ENCODE results near the gene DTD1.
"Not testable (repeated sequence)": the region's sequence is repeated elsewhere in the genome, so short reads cannot be mapped to it uniquely, and the experiment has no call there.

The DTD1 gene

DNA sequence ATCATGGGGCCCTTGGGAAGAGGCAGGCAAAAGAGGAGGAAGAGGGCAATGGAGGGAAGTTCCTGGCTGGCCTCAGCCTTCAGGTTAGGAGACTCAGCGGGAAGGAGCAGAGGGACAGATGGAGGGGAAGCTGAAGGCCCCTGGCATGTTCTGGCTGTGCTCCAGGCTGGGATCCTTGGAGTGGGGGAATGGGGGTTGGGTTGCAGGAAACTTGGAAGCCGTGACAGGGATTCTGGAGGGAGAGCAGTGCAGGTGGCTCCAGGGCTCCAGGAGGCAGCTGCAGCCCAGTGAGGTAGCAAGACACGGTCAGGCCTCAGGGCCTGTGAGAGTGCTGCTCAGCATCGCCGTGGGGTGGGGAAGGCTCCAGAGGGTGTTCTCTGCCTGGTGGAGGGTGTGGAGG is 161.1 kb downstream of the DTD1 start:
- FAIRE-seq, result no peak

DNA sequence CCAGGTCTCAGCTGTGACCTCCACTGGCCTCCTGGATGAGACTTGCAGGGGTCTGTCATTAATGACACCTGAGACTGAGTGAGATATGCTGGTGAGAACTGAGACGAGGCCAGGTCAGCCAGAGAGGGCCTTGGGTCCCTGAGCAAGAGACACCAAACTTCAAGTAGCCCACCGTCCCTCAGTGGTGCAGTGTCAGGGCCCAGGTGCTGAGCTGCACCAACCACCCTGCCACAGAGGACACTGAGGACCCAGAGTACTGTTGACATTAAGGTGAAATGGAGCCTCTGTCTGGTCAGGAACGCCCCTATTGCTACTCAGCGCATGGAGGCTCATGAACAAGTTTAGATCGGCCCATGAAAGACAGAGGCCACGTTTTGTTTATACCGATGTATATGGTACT is 161.7 kb downstream of the DTD1 start:
- FAIRE-seq, result no peak

DNA sequence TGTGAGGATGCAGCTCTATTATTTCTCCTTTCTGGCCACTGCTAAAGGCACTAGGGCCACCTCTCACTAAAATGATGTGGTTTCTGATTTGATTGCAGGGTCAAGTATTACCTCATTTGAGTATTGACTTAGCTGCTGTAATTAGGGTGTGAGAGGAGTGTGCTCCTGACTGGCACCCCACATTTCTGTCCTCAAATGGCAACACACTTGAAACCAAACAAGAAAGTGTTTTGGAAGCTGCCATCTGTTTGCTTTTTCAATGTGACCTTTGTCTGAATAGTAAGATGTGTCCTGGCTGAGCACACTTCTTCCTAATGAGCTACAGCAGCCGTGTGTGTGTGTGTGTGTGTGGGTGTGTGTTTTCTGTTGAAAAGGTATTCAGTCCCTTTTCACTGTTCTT is 162.9 kb downstream of the DTD1 start:
- no peak for FAIRE-seq

DNA sequence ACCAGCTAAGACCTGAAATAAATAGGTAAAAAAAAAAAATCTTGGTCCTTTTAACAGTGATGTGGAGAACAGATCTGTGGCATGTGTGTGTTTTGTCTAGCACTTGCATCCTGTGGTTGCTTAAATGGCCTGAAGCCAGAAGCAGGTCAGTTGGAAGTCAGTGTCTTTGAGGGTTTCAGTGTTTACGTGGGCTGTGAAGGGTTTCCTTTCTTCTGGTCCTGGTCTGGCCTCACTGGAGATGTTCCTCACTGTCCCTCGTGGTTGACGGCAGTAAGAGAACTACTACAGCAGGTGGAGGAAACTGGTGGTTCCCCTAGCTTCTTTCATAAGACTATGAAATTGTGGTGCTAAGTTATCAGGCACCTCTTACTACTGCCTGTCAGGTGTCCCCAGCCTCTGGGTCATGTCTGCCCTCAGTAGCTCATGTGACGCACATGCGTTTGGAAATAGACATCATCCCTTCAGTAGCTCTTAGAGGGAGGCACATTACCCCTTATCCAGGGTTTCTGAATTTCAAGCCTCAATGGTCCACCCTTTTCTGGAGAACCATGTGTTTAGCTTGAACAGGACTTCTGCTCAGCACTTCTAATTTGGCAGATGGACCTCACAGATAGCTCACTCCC is 166.3 kb downstream of the DTD1 start:
- no peak for FAIRE-seq

DNA sequence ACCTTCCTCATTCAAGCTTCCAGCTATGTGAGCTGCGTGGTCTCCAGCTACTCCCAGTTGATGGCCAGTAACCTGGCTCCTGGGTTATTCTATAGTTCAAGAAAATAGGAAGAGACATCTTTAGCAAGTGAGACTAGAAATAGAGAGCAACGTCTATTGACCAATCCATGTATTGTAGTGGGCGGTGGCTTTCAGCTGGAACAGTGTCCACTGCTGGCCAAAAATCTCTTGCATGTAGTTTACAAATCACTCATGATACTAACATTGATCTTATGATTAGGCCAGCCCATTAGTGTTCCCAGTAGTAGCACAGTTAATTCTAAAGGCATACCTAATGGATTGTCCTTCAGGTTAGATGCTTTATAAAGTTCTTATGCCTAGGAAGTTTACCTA is 166.8 kb downstream of the DTD1 start:
- no peak for FAIRE-seq

DNA sequence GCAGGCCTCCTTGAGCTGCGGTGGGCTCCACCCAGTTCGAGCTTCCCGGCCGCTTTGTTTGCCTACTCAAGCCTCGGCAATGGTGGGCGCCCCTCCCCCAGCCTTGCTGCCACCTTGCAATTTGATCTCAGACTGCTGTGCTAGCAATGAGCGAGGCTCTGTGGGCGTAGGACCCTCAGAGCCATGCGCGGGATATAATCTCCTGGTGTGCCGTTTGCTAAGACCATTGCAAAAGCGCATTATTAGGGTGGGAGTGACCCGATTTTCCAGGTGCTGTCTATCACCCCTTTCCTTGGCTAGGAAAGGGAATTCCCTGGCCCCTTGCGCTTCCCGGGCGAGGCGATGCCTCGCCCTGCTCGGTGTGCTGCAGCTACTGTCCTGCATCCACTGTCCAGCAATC is 173.0 kb downstream of the DTD1 start:
- not testable (repeated sequence) for FAIRE-seq

DNA sequence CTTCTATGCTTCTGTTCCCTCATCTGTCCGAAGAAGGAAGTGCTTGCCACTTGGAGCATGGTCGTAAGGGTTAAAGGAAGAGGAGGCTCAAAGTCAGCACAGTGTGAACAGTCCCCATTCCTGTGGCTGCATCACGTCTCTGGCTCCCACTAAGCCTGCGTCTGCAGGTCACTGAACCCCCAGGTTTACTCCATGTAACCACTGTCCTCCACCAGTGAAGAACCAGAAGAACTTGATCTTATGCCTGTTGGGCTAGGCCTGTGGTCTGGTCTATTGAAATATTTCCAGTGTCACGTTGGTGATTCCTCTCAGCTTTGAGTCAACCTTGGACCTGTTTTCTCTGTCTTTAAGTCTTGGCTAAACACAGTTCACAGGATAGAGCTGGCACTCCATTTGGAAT is 179.8 kb downstream of the DTD1 start:
- FAIRE-seq, result no peak

DNA sequence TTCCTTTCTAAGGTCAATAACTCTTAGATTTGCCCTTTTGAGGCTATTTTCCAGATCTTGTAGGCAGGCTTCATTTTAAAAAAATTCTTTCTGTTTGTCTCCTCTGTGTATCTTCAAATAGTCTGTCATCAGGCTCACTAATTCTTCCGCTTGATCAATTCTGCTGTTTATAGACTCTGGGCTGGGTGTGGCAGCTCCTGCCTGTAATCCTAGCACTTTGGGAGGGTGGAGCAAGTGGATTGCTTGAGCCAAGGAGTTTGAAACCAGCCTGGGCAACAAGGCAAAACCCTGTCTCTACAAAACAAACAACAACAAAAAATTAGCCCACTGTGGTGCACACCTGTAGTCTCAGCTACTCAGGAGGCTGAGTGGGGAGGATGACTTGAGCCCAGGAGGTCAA is 185.7 kb downstream of the DTD1 start:
- FAIRE-seq, result no peak

DNA sequence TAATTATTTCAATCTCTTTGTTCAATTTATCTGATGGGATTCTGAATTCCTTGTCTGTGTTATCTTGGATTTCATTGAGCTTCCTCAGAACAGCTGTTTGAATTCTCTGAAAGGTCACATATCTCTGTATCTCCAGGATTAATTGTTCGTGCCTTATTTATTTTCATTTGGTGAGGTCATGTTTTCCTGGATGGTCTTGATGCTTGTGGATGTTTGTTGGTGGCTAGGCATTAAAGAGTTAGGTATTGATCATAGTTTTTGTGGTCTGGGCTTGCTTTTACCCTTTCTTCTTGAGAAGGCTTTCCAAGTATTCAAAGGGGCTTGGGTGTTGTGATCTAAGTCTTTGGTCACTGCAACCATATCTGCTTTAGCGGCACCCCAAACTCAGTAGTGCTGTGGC is 186.4 kb downstream of the DTD1 start:
- no peak for FAIRE-seq

DNA sequence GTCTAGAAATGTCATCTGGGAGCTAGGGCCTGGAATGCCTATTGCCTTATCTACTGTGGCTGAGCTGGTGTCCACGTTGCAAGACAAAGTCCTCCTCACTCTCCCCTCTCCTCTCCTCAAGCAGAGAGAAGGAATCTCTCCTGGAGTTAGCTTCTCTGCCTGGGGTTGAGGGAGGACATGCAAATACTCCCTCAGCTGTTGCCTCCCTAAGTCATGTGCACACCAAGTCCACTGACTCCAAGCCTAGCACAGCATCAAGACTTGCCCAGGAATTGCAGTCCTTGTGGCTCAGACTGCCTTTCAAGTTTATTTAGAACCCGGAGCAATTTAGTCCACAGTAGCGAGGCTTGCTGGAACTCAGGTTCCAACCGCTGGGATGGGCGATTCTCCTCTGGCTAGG is 187.8 kb downstream of the DTD1 start:
- FAIRE-seq, result no peak

DNA sequence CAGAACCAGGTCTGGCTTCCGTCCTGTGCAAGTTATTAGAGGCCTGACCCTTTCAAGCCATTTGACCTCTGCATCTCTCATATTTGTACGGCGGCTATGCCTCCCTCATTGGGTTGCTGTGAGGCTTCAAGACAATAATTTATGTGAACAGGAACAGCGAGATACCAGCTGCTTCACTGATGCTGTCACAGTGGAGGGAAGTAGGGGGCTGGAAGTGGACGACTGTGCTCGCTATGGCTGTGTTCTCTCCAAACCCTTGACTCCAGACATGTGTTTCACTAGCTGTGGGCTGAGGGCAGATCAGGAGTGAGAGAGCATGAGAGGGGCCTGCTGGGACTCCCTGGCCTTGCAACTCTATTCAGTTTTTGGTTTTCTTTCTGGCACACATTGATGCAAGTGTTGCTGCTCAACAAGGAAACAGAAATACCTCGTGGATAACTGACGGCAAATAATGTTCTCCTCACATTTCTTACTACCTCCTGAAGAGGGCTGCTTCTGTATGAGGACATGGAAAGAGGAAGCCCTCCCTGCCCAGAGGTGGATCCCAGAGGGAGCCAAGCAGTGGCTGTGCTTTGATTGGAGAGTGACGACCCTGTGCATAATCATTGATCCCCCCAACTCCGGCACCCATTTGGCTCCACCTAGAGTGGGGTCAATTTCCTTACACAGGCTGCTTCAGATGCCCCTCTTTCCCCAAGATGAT is 191.0 kb downstream of the DTD1 start:
- no peak for FAIRE-seq

DNA sequence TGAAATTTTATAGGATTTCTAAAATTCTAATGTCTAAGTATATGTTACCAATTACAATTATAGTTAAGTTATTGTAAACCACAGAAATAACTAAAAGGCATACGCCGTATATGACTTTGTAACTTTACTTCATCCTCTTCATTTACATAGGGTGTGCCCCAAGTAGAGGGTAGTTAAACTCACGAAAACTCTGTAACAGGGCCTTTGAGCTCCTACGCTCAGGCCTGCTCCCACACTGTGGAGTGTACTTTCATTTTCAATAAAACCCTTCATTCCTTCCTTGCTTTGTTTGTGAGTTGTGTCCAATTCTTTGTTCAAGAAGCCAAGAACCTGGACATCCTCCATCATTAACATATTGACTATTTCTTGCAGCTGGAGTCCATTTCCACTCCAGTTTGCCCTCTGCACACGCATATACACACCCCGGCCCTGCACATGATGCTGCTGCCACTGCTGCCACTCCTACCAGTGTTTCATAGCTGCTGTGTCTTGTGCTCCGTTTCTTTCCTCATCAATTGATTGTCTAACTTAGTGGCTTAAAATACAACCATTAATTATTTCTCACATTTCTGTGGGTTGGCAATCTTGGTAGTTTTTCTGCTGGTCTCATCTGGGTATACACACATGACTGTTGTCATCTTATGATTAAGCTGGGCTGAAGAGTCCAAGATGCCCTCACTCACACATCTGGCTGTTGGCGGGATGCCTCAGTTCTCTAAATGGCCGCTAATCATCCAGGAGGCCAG is 192.7 kb downstream of the DTD1 start:
- FAIRE-seq, result no peak

DNA sequence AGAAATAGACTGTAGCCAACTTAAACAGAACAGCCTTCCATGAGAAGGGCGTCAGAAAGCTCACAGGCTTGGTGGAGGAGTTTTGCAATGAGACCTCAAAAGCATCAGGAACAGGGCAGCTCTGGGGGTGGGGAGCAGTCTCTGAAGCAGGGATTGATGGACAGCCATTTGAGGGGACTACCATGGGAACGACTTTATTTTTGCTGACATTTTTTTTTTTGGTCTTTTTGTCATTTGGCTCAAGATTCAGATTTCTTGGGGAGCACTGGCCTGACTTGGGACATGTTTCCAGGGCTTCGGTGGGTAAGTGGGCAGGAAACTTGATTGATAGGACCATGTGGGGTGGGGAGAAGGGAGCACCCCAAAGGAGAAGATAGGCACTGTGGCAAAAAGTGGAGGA is 193.7 kb downstream of the DTD1 start:
- no peak for FAIRE-seq

DNA sequence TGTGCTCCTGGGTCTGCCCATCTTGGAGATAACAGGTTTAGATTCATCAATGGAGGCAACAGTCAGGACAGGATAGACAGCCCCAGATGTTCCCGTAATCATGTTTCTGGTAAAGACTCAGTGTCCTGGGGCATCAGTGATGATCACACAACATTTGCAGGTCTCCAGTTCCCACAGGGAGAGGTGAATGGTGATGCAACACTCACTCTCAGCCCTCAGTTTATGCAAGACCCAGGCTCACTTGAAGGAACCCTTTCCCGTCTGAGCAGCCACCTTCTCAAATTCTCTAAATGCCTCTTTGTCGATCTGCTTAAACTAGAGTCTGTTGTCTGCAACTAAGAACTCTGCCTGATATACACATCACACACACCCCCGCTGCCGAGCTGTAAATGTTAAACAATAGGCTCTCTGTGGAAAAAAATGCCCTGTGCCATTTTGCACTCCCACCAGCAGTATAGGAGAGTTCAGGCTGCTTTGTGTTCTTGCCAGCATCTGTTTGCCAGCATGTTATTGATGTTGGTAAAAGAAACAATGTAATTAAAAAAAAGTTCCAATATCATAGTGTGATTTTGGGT is 195.6 kb downstream of the DTD1 start:
- no peak for FAIRE-seq

DNA sequence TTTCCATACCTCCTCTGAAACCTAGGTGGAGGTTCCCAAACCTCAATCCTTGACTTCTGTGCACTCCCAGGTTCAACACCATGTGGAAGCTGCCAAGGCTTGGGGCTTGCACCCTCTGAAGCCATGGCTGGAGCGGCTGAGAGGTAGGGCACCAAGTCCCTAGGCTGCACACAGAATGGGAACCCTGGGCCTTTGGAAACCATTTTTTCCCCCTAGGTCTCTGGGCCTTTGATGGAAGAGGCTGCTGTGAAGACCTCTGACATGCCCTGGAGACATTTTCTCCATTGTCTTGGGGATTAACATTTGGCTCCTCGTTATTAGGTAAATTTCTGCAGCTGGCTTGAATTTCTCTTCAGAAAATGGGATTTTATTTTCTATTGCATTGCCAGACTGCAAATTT is 199.2 kb downstream of the DTD1 start:
- not testable (repeated sequence) for FAIRE-seq

DNA sequence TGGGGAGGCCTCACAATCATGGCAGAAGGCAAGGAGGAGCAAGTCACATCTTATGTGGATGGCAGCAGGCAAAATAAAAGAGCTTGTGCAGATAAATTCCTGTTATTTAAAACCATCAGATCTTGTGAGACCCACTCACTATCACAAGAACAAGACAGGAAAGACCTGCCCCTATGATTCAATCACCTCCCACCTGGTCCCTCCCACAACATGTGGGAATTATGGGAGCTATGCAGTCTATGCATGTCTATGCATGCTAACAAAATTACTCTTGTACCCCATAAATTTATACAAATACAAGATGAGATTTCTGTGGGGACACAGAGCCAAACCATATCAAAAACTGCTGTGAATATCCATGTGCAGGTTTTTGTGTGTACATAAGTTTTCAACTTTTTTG is 200.2 kb downstream of the DTD1 start:
- no peak for FAIRE-seq

DNA sequence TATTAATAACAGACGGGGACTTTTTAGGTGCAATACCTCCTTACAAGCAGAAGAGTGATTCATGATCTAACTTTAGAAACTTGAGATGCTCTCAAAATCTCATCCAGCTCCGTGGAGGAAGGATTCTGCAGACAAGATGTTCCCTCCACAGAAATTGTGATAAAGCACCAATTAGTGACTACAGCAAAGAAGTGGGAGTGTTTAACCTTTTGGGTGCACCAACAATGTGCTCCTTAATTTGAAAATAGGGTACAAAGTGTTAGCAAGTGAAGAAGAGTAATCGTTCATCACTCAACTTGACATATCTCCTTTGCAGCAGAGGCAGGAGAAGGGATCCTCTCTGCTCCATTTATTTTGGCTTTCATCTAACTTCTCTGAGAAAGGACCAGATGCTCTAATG is 202.9 kb downstream of the DTD1 start:
- FAIRE-seq, result no peak

DNA sequence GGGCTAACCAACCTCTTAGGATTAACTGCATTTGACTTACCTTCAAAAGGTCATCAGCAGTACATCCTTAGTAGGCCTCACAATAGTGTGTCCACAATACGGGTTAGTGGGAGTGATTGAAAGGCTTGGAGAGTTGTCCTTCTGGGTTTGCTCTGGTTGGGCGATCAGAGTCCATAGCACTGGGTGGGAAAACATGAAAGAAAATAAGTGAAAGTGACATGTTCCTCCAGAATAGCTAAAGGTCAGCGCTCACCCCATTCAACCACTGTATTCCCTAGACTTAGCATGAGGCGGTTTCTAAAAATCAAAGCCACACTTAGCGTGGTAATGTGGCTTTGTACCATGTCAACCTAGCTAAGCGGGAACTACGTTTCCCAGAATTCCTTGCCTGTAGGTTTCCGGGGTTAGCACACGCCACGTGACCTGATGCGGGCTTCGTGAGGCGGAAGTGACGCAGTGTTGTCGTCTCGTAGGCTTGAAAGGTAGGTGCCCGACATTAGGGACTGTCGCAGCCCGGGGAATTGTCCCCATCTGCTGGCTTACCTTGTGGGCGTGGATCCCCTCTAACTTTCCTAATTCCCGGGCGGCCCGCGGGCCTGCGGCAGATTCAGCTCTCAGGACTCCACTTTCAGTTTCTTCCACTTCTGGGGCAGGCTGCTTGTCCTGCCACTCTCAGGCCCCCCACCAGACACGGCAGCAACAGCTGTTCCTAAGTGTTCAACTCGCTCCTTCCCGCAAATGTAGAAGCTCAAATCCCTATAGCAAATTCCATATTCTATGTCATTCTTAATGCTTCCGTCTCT is 206.0 kb downstream of the DTD1 start:
- peak; percentile 53 for FAIRE-seq

DNA sequence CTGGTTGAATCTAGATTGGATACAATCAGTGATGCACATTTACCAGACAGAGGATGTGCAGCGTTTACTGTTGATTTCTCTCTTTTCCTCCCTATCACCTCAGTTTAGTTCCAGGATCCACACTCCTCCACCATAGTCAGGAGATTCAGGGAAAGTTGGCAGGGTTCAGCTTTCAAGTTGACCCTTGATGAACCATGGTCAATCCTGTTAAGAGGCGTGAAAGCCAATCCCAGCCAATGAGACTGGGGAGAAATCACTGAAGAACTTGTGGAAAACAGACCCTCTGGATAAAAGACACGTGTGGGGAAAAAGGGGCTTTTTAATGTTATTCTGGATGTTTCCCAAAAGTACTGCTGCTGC is 206.6 kb downstream of the DTD1 start:
- FAIRE-seq, result no peak

DNA sequence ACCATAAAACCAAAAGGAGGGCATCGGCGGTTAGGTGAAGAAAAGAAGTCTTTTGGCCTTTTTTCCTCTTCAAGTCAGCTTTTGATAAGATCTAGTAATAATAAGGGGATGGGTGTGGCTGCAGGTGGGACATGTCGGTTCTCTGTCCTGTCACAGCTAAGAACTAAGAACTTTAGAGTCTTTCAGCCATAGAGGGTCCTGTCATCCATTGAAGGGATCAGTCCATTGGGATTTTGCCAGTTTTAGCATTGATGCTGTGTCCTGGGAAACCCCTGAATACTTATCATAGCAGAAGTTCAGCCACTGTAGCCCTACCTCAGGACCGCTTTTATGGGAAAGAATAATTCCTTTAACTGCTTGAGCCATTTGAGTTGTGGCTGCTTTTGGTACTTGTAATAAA is 207.5 kb downstream of the DTD1 start:
- FAIRE-seq, result no peak

DNA sequence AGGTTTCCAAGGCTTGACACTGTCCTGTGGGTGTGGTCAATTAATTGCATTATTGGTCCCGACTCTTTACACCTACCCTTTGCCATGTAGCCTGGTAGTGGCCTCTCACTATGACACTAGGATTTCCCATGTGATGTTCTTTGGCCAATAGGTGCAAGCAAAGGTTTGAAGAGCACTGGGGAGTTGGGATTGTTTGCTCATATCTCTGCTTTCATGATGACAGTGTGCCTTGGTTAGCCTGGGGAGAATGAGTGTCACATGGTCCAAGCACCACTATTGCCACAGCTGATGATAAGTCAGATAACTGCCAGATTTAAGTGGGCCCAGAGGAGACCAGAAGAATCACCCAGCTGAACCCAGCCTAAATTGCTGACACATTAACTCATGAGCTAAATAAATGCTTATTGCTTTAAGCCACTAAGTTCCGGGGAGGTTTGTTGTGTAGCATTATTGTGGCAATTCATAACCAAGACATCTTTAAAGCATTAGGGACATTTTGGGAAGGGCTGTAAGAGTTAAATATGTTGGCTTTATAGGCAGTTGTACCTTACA is 208.5 kb downstream of the DTD1 start:
- FAIRE-seq, result no peak

DNA sequence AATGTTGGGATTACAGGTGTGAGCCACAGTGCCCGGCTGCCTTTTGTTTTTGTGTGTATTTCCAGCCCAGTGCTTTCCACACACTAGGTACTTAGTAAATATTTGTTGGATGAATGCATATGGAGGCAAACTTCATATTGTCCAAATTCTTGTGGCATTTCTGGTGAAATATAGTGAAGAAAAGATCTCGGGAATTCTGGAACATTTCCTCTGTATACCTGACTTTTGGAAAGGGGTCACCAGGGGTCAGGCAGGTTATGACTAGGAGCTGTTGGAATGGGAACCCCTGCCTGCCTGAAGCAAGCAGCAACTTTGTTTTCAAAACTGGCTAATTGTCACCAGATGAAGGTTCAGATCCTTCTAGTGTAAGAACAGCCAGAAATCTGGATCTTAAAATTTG is 213.7 kb downstream of the DTD1 start:
- FAIRE-seq, result no peak

Data from colon (tissue), 2 donors.